PFSK-1 (cell line): Measurements from ENCODE around the gene ENO1.

Experiments
- POLR2AphosphoS5 ChIP-seq: IDR thresholded peaks from 2 replicates; pipeline ENCODE4 v1.6.1; 2012; ENCODE audit warnings: low read depth, mild to moderate bottlenecking, control low read depth, low read length, moderate library complexity
- REST ChIP-seq, 2 experiments: IDR thresholded peaks; 2 replicates each; pipeline versions ENCODE4 v1.6.1 to v1.8.0; 2011 to 2012; ENCODE audit warnings: low read depth in 2 of 2, low read length in 2 of 2, control low read depth in 1 of 2, inconsistent platforms in 1 of 2, mild to moderate bottlenecking in 1 of 2, moderate library complexity in 1 of 2; ENCODE audit not compliant: insufficient read depth in 1 of 2
- TAF1 ChIP-seq: IDR thresholded peaks from 2 replicates; pipeline ENCODE4 v1.6.1; 2012; ENCODE audit warnings: low read length, control low read depth, borderline replicate concordance; ENCODE audit not compliant: insufficient read depth

- TF ChIP-seq POLR2AphosphoS5 (no peak), REST (IDR thresholded peaks at IDR 0.05; ENCODE audit: insufficient read depth in 1 of 2, low read depth in 2 of 2, low read length in 2 of 2) (no peak), TAF1 (peak; percentile 32; the same call in 1 of the 2 replicates)
Observed at GRCh38 chr1:8873506-8874229, 4.8 kb downstream of the ENO1 start.
